ENCODE measurements around the gene REG3A. TPM values are rescaled to one million over a fixed set of nuclear protein-coding genes. Genes with fewer than 3 reads are reported as not detected.

Gene REG3A
- total RNA-seq: not detected in 2 replicates

DNA sequence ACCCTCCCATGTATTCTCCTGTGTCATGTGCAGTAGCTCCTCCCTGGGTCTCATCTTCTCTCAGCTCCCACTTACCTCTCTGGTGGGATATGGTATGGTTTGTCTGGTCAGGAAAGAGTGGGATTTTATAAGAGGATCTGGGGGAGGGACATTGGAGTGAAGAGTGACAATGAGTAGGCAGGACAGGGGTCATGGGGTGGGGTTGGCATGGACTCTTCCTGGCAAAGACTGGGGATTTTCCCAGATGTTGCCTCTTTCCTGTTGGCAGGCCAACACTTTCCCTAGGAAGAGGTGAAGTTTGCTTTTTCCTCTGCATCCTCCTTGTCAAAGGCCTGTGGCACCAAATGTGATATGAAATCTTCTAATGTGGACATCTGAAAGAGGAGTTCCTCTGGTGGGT is at the start of gene REG3A:
Gene REG3A, minus strand, starts transcription at position 101 of the 400 bp plus-strand sequence. CDS start 348 bp downstream, outside the sequence.

DNA sequence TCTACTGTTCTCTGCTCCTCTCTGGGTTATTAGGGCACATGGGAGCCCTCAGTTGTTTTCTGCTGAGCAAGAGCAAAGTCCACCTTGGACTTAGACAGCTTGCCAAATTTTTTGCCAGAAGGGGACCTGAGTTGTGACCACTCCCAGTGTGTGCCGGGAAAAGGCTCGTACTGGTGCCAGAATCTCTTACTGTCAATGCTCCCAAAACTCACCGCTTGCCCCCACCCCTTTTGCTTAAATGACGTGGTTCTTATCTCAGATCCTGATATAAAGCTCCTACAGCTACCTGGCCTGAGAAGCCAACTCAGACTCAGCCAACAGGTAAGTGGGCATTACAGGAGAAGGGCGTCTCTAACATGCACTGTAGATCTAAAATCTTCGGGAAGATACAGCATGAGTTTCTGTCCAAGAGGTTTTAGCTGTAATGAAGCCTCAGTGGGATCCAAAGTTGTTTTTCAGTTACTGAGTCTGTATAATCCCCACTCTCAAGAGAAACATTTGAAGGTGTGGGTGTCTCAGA is 39.3 kb downstream of the REG3A start, which contains the start of gene REG1A:
Gene REG1A, plus strand, starts transcription at position 295 of the 520 bp plus-strand sequence. CDS start 374 bp downstream, outside the sequence.

Other genes with a start within 250 kb of the REG3A start
- not detected in 2 replicates for gene REG3G, start 134.1 kb downstream of the REG3A start, total RNA-seq
- not detected in 2 replicates for gene REG1B, start 71.8 kb downstream of the REG3A start, total RNA-seq
- not detected in 2 replicates for gene REG1A, start 39.3 kb downstream of the REG3A start, total RNA-seq

All from dermis lymphatic vessel endothelial cell (primary cell).